HepG2 (cell line): Measurements from ENCODE around the gene ISOC2. TPM values are rescaled to one million over a fixed set of nuclear protein-coding genes. Genes with fewer than 3 reads are reported as not detected.

Experiments
- ASH2L ChIP-seq: fragments of 300-600, 200-600 bp; sonication (generic); IDR thresholded peaks from 2 replicates; pipeline ENCODE4 v1.7.0; 2017; ENCODE audit warnings: low read depth, mild to moderate bottlenecking, moderate library complexity, mixed read lengths, low read length; ENCODE audit not compliant: insufficient read length
- DMAP1 ChIP-seq: IDR thresholded peaks from 2 replicates; pipeline ENCODE4 v1.6.1; 2016
- EEA1 ChIP-seq: sonication (generic); formaldehyde crosslinking; IDR thresholded peaks from 2 replicates; pipeline ENCODE4 v1.5.1; 2020; ENCODE audit warnings: mild to moderate bottlenecking, missing genetic modification reagents, borderline replicate concordance
- IRF1 ChIP-seq: sonication (generic); formaldehyde crosslinking; IDR thresholded peaks from 2 replicates; pipeline ENCODE4 v1.4.0; 2020; ENCODE audit warnings: low read depth, mild to moderate bottlenecking, missing genetic modification reagents
- ISX ChIP-seq: sonication (generic); formaldehyde crosslinking; conservative IDR thresholded peaks from 2 replicates; pipeline ENCODE4 v1.5.0; 2020; ENCODE audit warnings: missing genetic modification reagents
- KLF9 ChIP-seq: IDR thresholded peaks from 2 replicates; pipeline ENCODE4 v1.6.1; 2016; ENCODE audit warnings: low read depth
- MEF2D ChIP-seq: sonication (generic); formaldehyde crosslinking; IDR thresholded peaks from 2 replicates; pipeline ENCODE4 v1.5.1; 2020; ENCODE audit warnings: mild to moderate bottlenecking, missing genetic modification reagents
- MLLT10 ChIP-seq: sonication (generic); formaldehyde crosslinking; IDR thresholded peaks from 2 replicates; pipeline ENCODE4 v1.4.0; 2020; ENCODE audit warnings: missing genetic modification reagents
- NFYB ChIP-seq: sonication (generic); formaldehyde crosslinking; IDR thresholded peaks from 2 replicates; pipeline ENCODE4 v1.4.0; 2020; ENCODE audit warnings: missing genetic modification reagents
- PAWR ChIP-seq: sonication (generic); formaldehyde crosslinking; IDR thresholded peaks from 2 replicates; pipeline ENCODE4 v1.4.0; 2020; ENCODE audit warnings: missing genetic modification reagents, mild to moderate bottlenecking, borderline replicate concordance
- PHF8 ChIP-seq: sonication (generic); formaldehyde crosslinking; IDR thresholded peaks from 2 replicates; pipeline ENCODE4 v1.5.0; 2020; ENCODE audit warnings: missing genetic modification reagents
- POGK ChIP-seq: sonication (generic); formaldehyde crosslinking; conservative IDR thresholded peaks from 2 replicates; pipeline ENCODE4 v1.8.0; 2022; ENCODE audit warnings: mild to moderate bottlenecking, moderate library complexity, missing genetic modification reagents
- RBFOX2 ChIP-seq: fragments of 200-400 bp; formaldehyde crosslinking; IDR thresholded peaks from 2 replicates; pipeline ENCODE4 v1.6.1; 2017; ENCODE audit warnings: low read depth, mild to moderate bottlenecking, low read length
- RCOR2 ChIP-seq: IDR thresholded peaks from 2 replicates; pipeline ENCODE4 v1.6.1; 2016; ENCODE audit warnings: missing biosample characterization, missing genetic modification reagents
- SPEN ChIP-seq: sonication (generic); formaldehyde crosslinking; IDR thresholded peaks from 2 replicates; pipeline ENCODE4 v1.5.1; 2020; ENCODE audit warnings: low read depth, mild to moderate bottlenecking, missing genetic modification reagents
- SRSF1 ChIP-seq: fragments of 200-400 bp; formaldehyde crosslinking; optimal IDR thresholded peaks from 2 replicates; pipeline ENCODE3; 2017; ENCODE audit warnings: mild to moderate bottlenecking, low read depth, low read length, moderate library complexity
- STAT5B ChIP-seq: sonication (generic); formaldehyde crosslinking; IDR thresholded peaks from 2 replicates; pipeline ENCODE4 v1.4.0; 2020; ENCODE audit warnings: missing genetic modification reagents
- TARDBP ChIP-seq: sonication (generic); formaldehyde crosslinking; IDR thresholded peaks from 2 replicates; pipeline ENCODE4 v1.8.0; 2022; ENCODE audit warnings: mild to moderate bottlenecking, missing genetic modification reagents
- THRA ChIP-seq: sonication (generic); formaldehyde crosslinking; IDR thresholded peaks from 2 replicates; pipeline ENCODE4 v1.4.0; 2020; ENCODE audit warnings: missing genetic modification reagents, borderline replicate concordance
- ZNF253 ChIP-seq: sonication (generic); formaldehyde crosslinking; IDR thresholded peaks from 2 replicates; pipeline ENCODE4 v1.8.0; 2022; ENCODE audit warnings: mild to moderate bottlenecking, missing genetic modification reagents, borderline replicate concordance
- ZNF326 ChIP-seq: sonication (generic); formaldehyde crosslinking; IDR thresholded peaks from 2 replicates; pipeline ENCODE4 v1.4.0; 2020; ENCODE audit warnings: missing genetic modification reagents, borderline replicate concordance
- ZNF557 ChIP-seq: sonication (generic); formaldehyde crosslinking; IDR thresholded peaks from 2 replicates; pipeline ENCODE4 v1.4.0; 2020; ENCODE audit warnings: missing genetic modification reagents
- ZNF619 ChIP-seq: sonication (generic); formaldehyde crosslinking; IDR thresholded peaks from 2 replicates; pipeline ENCODE4 v1.4.0; 2020; ENCODE audit warnings: mild to moderate bottlenecking, missing genetic modification reagents
- ZNF761 ChIP-seq: sonication (generic); formaldehyde crosslinking; conservative IDR thresholded peaks from 2 replicates; pipeline ENCODE4 v1.4.0; 2020; ENCODE audit warnings: mild to moderate bottlenecking, missing genetic modification reagents
- ZSCAN25 ChIP-seq: sonication (generic); formaldehyde crosslinking; IDR thresholded peaks from 2 replicates; pipeline ENCODE4 v1.8.0; 2022; ENCODE audit warnings: mild to moderate bottlenecking, missing genetic modification reagents
- polyA plus RNA-seq, 8 experiments: library from polyadenylated mRNA; depleted of rRNA in 3 of 8; stranded (reverse) in 7 of 8; unstranded in 1 of 8; fragments of >200 nt; fragmentation: Illumina TruSeq in 4 of 8; extraction: Trizol in 4 of 8; gene quantifications; 2 replicates each; pipeline versions ENCODE4 v1.2.1 to v1.2.3, GENCODE V29; 2011 to 2016; ENCODE audit warnings: low read depth in 4 of 8, missing spikeins in 1 of 8, mixed read lengths in 1 of 8; ENCODE audit not compliant: insufficient read depth in 1 of 8
- total RNA-seq, 5 experiments: library from RNA; depleted of rRNA; stranded (reverse); fragments of >200 nt; fragmentation: Illumina TruSeq; extraction: Trizol; gene quantifications; 2 replicates each; pipeline ENCODE4 v1.2.3, GENCODE V29; 2016; ENCODE audit warnings: low read depth in 1 of 5
- TF ChIP-seq, protein P1 (sequence below): sonication (generic); formaldehyde crosslinking; IDR thresholded peaks from 2 replicates; pipeline ENCODE4 v1.8.1; 2023; ENCODE audit warnings: mild to moderate bottlenecking, moderate library complexity, missing genetic modification reagents
- TF ChIP-seq, protein P2 (sequence below): sonication (generic); formaldehyde crosslinking; IDR thresholded peaks from 2 replicates; pipeline ENCODE4 v1.8.1; 2022; ENCODE audit warnings: mild to moderate bottlenecking, missing genetic modification reagents

The ISOC2 gene
- total and polyA plus RNA-seq, 2 of the 13 experiments (the other 11 are each of a cell fraction or from before 2014, with no cell fraction given): 76.8 to 105 TPM

DNA sequence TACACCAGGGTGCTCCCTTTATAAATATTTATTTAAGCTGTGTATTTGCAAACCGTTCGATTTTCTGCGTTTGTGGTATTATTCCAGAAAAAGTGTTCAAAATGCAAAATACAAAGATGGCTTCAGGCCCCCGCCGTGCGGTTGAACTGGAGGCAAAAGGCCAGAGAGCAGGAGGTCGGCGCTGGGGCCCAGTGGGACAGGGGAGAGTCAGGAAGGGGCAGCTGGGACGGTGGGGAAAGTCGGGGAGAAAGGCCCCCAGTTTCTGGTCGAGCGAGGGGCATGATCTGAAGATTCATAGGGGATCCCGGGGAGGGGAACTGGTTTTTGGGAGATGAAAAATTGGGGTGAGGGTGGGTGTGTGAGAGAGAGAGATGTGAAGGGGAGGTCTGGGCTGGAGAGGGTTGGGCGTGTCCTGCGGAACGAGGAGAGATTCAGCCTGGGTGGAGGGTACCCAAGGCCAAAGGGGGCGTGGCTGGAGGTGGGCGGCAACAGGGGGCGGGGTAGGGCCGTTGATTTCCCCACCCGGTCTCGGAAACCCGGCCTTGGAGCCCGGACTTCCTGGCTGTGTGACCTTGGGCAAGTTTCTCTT is 678 bp downstream of the ISOC2 start (continued):
- TF ChIP-seq EEA1 (CRISPR knock-in tag) (no peak), ZNF619 (no peak), RCOR2 (CRISPR knock-in tag) (no peak), STAT5B (no peak), SRSF1 (no peak), PAWR (no peak), KLF9 (CRISPR knock-in tag) (no peak), RBFOX2 (no peak), ZNF557 (CRISPR knock-in tag) (no peak), TARDBP (no peak), ZNF761 (CRISPR knock-in tag) (no peak), ZSCAN25 (peak; percentile 86; the same call in 1 of the 2 replicates), DMAP1 (CRISPR knock-in tag) (no peak), ZNF253 (CRISPR knock-in tag) (no peak), POGK (CRISPR knock-in tag) (no peak), ISX (CRISPR knock-in tag) (no peak), IRF1 (CRISPR knock-in tag) (no peak), NFYB (no peak), SPEN (CRISPR knock-in tag) (no peak), THRA (CRISPR knock-in tag) (peak; percentile 83), ASH2L (peak; percentile 3), MEF2D (CRISPR knock-in tag) (0 out of 2 replicates have a peak, but pooled peaks have one; percentile 29), MLLT10 (CRISPR knock-in tag) (no peak), PHF8 (CRISPR knock-in tag) (no peak), ZNF326 (CRISPR knock-in tag) (no peak)
- TF ChIP-seq, protein P1, sequence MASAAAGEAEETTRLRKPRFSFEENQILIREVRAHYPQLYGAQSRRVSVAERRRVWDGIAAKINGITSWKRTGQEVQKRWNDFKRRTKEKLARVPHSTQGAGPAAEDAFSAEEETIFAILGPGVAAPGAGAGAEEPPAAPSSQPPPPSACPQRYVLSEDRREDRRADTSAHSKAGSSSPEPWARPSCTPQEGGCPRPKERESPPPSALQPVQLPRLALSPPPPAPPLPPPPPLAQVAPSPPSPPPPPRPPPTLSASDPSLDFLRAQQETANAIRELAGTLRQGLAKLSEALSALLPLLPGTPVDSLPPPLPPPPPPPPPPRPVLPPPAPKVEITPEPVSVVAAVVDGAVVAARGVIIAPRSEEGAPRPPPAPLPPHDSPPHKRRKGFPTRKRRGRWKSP (CRISPR knock-in tag): peak; percentile 73; the same call in 1 of the 2 replicates
- TF ChIP-seq, protein P2, sequence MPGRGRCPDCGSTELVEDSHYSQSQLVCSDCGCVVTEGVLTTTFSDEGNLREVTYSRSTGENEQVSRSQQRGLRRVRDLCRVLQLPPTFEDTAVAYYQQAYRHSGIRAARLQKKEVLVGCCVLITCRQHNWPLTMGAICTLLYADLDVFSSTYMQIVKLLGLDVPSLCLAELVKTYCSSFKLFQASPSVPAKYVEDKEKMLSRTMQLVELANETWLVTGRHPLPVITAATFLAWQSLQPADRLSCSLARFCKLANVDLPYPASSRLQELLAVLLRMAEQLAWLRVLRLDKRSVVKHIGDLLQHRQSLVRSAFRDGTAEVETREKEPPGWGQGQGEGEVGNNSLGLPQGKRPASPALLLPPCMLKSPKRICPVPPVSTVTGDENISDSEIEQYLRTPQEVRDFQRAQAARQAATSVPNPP (CRISPR knock-in tag): no peak
